Adrenal gland (tissue), 19 donors: ENCODE measurements around the gene MBTPS2. TPM values are rescaled to one million over a fixed set of nuclear protein-coding genes. Genes with fewer than 3 reads are reported as not detected.

Experiments used
- DNase-seq, 7 donors: peaks; one replicate each; pipeline ENCODE4 v3.0.0-alpha.2; 2019 to 2020
- H3K27ac ChIP-seq, 5 donors: fragments of 200-600 bp; sonication (generic) in 4 of 5; 1 replicate in 3 of 5; 2 replicates in 2 of 5; pipeline versions ENCODE4 v1.5.1 to v1.8.0; 2016 to 2020; ENCODE audit warnings: mild to moderate bottlenecking in 1 of 5
- H3K27me3 ChIP-seq: fragments of 200-600 bp; 2 replicates; pipeline ENCODE4 v1.8.0; 2021
- H3K36me3 ChIP-seq, 2 donors: fragments of 200-600 bp; replicated peaks in 1 of 2; 1 replicate in 1 of 2; 2 replicates in 1 of 2; pipeline versions ENCODE4 v1.5.1 to v1.8.0; 2018 to 2022
- H3K4me1 ChIP-seq, 2 donors: fragments of 200-600 bp; replicated peaks in 1 of 2; 1 replicate in 1 of 2; 2 replicates in 1 of 2; pipeline versions ENCODE4 v1.5.1 to v1.8.0; 2018 to 2021
- H3K4me3 ChIP-seq, 4 donors: fragments of 200-600 bp; sonication (generic) in 3 of 4; one replicate each; pipeline ENCODE4 v1.5.1; 2016 to 2018
- H3K9me3 ChIP-seq, 3 donors: fragments of 200-600 bp; sonication (generic) in 1 of 3; replicated peaks in 1 of 3; 1 replicate in 2 of 3; 2 replicates in 1 of 3; pipeline versions ENCODE4 v1.5.1 to v1.8.0; 2016 to 2021
- CTCF ChIP-seq, 6 experiments: fragments of 450-650 bp in 4 of 6; fragments of 200-600 bp in 2 of 6; sonication (generic) in 1 of 6; IDR thresholded peaks; 1 replicate in 5 of 6; 2 replicates in 1 of 6; pipeline versions ENCODE4 v1.5.1 to v1.8.0; 2016 to 2021; ENCODE audit warnings: antibody characterized with exemption in 6 of 6, mild to moderate bottlenecking in 2 of 6, moderate library complexity in 1 of 6
- POLR2A ChIP-seq, 2 donors: fragments of 450-650 bp; IDR thresholded peaks; one replicate each; pipeline ENCODE4 v1.6.1; 2017; ENCODE audit warnings: antibody characterized with exemption in 2 of 2, mild to moderate bottlenecking in 2 of 2, moderate library complexity in 1 of 2
- WGBS, 4 donors: extraction: QIAGEN DNeasy Blood & Tissue Kit in 2 of 4; methylation state at CpG; one replicate each; pipeline versions ENCODE4 v1.1.5 to v1.1.7; 2013 to 2017; 5-methylcytosine and 5-hydroxymethylcytosine counted together
- intact Hi-C, 2 donors: fragments of 100-400 bp; cut with DNase I; formaldehyde crosslinking; loops; one replicate each; pipeline versions ENCODE4 v1.14.1 to v1.15.0; 2022 to 2023
- long read RNA-seq, 10 donors: library from polyadenylated mRNA in 3 of 10; unstranded in 2 of 10; stranded (forward) in 1 of 10; transcript quantifications; one replicate each; pipeline ENCODE4 v2.0.0 and lab custom pipeline, GENCODE V29; 2021 to 2026
- polyA plus RNA-seq, 3 donors: library from polyadenylated mRNA; stranded (reverse); fragments of 200-250 nt in 2 of 3; fragments of 350-450 nt in 1 of 3; fragmentation: Illumina TruSeq in 1 of 3; extraction: RNeasy Lipid Tissue Mini Kit (QIAGEN cat#74804) in 1 of 3; gene quantifications; one replicate each; pipeline ENCODE4 v1.2.3, GENCODE V29; 2013 to 2014
- total RNA-seq, 9 donors: library from RNA; depleted of rRNA in 4 of 9; stranded (reverse); fragments of >200 nt in 4 of 9; fragments of 120-200 nt in 1 of 9; fragmentation: NEBNext Ultra II Directional in 1 of 9; extraction: Animal tissue kit (Norgen Biotek cat#: 25700) in 1 of 9; gene quantifications; one replicate each; pipeline versions ENCODE4 v1.1.0 to v1.2.4, GENCODE V29; 2013 to 2023
- donor health status: healthy with polysubstance abuse.
- donor health status: Bipolar disorder and iron deficiency.
- donor health status: DM: yes; HTN: yes; CAD: no.
- donor health status: DM: no; HTN: no; CAD: no.
- donor health status: DM: no; HTN: no; CAD: no.
- donor health status: DM: yes; HTN: yes; CAD: no.

Gene MBTPS2
- total RNA-seq (10 to 100 TPM; 10.6 to 23.8 (median 17.2) TPM), polyA plus RNA-seq (10 to 100 TPM in 1 of 3 donors, 1 to 10 TPM in 2; 2.1 to 25.2 (median 2.4) TPM)
- long read RNA-seq, donor 1, full-length matches to known transcripts: 8 of 18 reads
- long read RNA-seq, donor 1, partial matches to known transcripts: 10 of 18 reads
- long read RNA-seq, donor 1, other reads (novel, unspliced or antisense): 0 of 18 reads
- long read RNA-seq, donor 2, full-length matches to known transcripts: 9 of 16 reads
- long read RNA-seq, donor 2, partial matches to known transcripts: 7 of 16 reads
- long read RNA-seq, donor 2, other reads (novel, unspliced or antisense): 0 of 16 reads
- long read RNA-seq, donor 3, full-length matches to known transcripts: 14 of 20 reads
- long read RNA-seq, donor 3, partial matches to known transcripts: 6 of 20 reads
- long read RNA-seq, donor 3, other reads (novel, unspliced or antisense): 0 of 20 reads
- long read RNA-seq, donor 4, full-length matches to known transcripts: 7 of 8 reads
- long read RNA-seq, donor 4, partial matches to known transcripts: 0 of 8 reads
- long read RNA-seq, donor 4, other reads (novel, unspliced or antisense): 1 of 8 reads
- long read RNA-seq, donor 5, full-length matches to known transcripts: 52 of 62 reads
- long read RNA-seq, donor 5, partial matches to known transcripts: 3 of 62 reads
- long read RNA-seq, donor 5, other reads (novel, unspliced or antisense): 7 of 62 reads
- long read RNA-seq, donor 6, full-length matches to known transcripts: 3 of 5 reads
- long read RNA-seq, donor 6, partial matches to known transcripts: 1 of 5 reads
- long read RNA-seq, donor 6, other reads (novel, unspliced or antisense): 1 of 5 reads
- long read RNA-seq, donor 7, full-length matches to known transcripts: 6 of 12 reads
- long read RNA-seq, donor 7, partial matches to known transcripts: 6 of 12 reads
- long read RNA-seq, donor 7, other reads (novel, unspliced or antisense): 0 of 12 reads
- long read RNA-seq, donor 8, full-length matches to known transcripts: 19 of 49 reads
- long read RNA-seq, donor 8, partial matches to known transcripts: 30 of 49 reads
- long read RNA-seq, donor 8, other reads (novel, unspliced or antisense): 0 of 49 reads
- long read RNA-seq, donor 9, full-length matches to known transcripts: 1 of 1 reads
- long read RNA-seq, donor 9, partial matches to known transcripts: 0 of 1 reads
- long read RNA-seq, donor 9, other reads (novel, unspliced or antisense): 0 of 1 reads
- long read RNA-seq, donor 10, full-length matches to known transcripts: 10 of 18 reads
- long read RNA-seq, donor 10, partial matches to known transcripts: 8 of 18 reads
- long read RNA-seq, donor 10, other reads (novel, unspliced or antisense): 0 of 18 reads

DNA sequence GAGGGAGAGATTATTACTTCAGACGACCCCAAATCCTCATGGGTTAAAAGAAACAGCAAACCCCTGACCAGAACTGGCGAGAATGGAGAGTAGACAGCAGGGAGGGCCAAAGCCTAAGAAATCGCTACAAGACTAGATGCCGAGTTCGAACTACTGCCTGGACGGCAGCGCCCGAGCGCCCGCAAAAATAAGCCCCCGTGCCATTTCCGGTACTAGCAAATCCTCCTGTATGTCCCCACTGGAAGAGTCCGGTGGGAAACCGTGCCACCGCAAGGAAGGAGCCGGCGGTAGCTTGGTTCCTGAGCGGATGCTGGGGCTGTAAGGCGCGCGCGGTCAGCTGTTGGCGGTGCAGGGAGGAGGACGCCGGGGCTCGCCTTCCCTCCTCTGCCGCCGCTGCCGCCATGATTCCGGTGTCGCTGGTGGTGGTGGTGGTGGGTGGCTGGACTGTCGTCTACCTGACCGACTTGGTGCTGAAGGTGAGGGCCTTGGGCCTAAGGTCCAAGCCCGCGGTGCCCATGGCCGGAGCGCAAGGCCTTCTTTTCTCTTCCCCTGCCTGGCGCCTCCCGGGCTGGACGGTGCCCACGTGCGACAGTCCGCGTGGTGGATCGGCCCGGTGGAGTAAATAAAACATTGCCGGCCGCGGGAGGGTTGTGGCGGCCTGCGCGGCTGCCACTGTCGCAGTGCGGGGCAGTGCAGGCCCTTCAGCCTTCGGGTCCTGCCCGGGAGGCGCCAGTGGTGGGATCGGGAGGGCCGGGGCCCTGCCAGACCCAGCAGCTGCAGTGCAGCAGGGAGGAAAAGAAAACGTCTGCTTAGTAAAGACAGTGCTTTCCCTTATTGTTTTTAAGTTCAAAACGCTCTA is at the start of gene MBTPS2:
TSS of gene MBTPS2 (plus strand) at position 284 of the 859 bp plus-strand sequence. CDS start at position 402, 118 bp downstream.
- peak within 1 kb of the TSS in 4 of 5 donors; percentile 61 to 84 (median 80) for H3K27ac ChIP-seq
- DNase-seq: peak; percentile 79 to 91 (median 84)
- peaks cover 0 to 6% of the 10 kb centered on the region in 2 donors for H3K4me1 ChIP-seq
- intact Hi-C loops: no loop called here
- H3K27me3 ChIP-seq: no peaks in the 10 kb centered on the region
- TF ChIP-seq CTCF (IDR thresholded peaks at IDR 0.05): peak in 4 of 6 experiments; percentile 7 to 27 (median 17)
- TF ChIP-seq POLR2A (IDR thresholded peaks at IDR 0.05): peak; percentile 58 to 70
- no peaks in the 10 kb centered on the region for H3K36me3 ChIP-seq
- peak within 1 kb of the TSS; percentile 42 to 68 (median 56) for H3K4me3 ChIP-seq
- WGBS, 4 donors: 0 to 33% (median 17%) methylated on average over 4 to 61 of the region's 61 CpGs
- no peaks in the 10 kb centered on the region for H3K9me3 ChIP-seq

GRCh38 chrX:21798677-21799219 is 40.7 kb upstream of the MBTPS2 start:
- no peak overlapping the region for H3K27ac ChIP-seq
- no peak overlapping the region for H3K4me3 ChIP-seq
- H3K4me1 ChIP-seq: no peaks in the 10 kb centered on the region
- H3K36me3 ChIP-seq: no peaks in the 10 kb centered on the region
- H3K27me3 ChIP-seq: peaks cover 8% of the 10 kb centered on the region
- intact Hi-C loops: no loop called here
- WGBS, 4 donors: 74 to 87% (median 80%) methylated on average over 5 to 6 of the region's 6 CpGs
- H3K9me3 ChIP-seq: no peaks in the 10 kb centered on the region
- TF ChIP-seq CTCF (IDR thresholded peaks at IDR 0.05) (no peak), POLR2A (IDR thresholded peaks at IDR 0.05) (no peak)
- DNase-seq: no peak

GRCh38 chrX:21799767-21800166 is 39.6 kb upstream of the MBTPS2 start:
- Histone ChIP-seq H3K27ac (no peak overlapping the region), H3K36me3 (no peaks in the 10 kb centered on the region), H3K4me1 (no peaks in the 10 kb centered on the region), H3K9me3 (no peaks in the 10 kb centered on the region), H3K27me3 (peaks cover 8% of the 10 kb centered on the region), H3K4me3 (no peak overlapping the region)
- WGBS, 4 donors: 73 to 91% (median 81%) methylated on average over 6 of the region's 6 CpGs
- no peak for DNase-seq
- intact Hi-C loops: no loop called here
- TF ChIP-seq CTCF (IDR thresholded peaks at IDR 0.05) (no peak), POLR2A (IDR thresholded peaks at IDR 0.05) (no peak)
